Pancreas (tissue), 10 donors: ENCODE data around the gene DHX36. TPM values are rescaled to one million over a fixed set of nuclear protein-coding genes. Genes with fewer than 3 reads are reported as not detected.
A peak's percentile ranks its signal among the peaks of the same experiment; 100 is the strongest.

Source experiments
- ATAC-seq, 4 donors: fragments of 200-7000 bp; cut with Tn5 transposase; one replicate each; pipeline versions ENCODE4 v1.8.0 to v1.9.1; 2020; ENCODE audit warnings: mild to moderate bottlenecking in 4 of 4, moderate library complexity in 4 of 4
- DNase-seq, 6 donors: peaks; one replicate each; pipeline ENCODE4 v3.0.0-alpha.2; 2020
- FAIRE-seq: peaks from 2 replicates; lab custom pipeline; 2012; peaks lifted over from hg19 to GRCh38; lab: Jason Lieb, UNC
- H3K27ac ChIP-seq, 4 donors: fragments of 200-600 bp; sonication (generic); 1 replicate in 3 of 4; 2 replicates in 1 of 4; pipeline versions ENCODE4 v1.5.0 to v1.8.0; 2020
- H3K27me3 ChIP-seq, 4 donors: fragments of 200-600 bp; one replicate each; pipeline ENCODE4 v1.8.0; 2021
- H3K36me3 ChIP-seq, 3 donors: fragments of 200-600 bp; sonication (generic) in 1 of 3; one replicate each; pipeline versions ENCODE4 v1.5.0 to v1.8.0; 2020 to 2021
- H3K4me1 ChIP-seq, 3 donors: fragments of 200-600 bp; one replicate each; pipeline ENCODE4 v1.8.0; 2021
- H3K4me3 ChIP-seq, 4 donors: fragments of 200-600 bp; sonication (generic) in 2 of 4; one replicate each; pipeline versions ENCODE4 v1.5.0 to v1.8.0; 2020 to 2021
- H3K9me3 ChIP-seq, 4 donors: fragments of 200-600 bp; one replicate each; pipeline ENCODE4 v1.8.0; 2021
- WGBS, 2 donors: extraction: QIAGEN DNeasy Blood & Tissue Kit; methylation state at CpG; one replicate each; pipeline ENCODE4 v1.1.7; 2013; 5-methylcytosine and 5-hydroxymethylcytosine counted together
- intact Hi-C, 3 donors: fragments of 100-400 bp; cut with DNase I; formaldehyde crosslinking; loops; one replicate each; pipeline versions ENCODE4 v1.11.1 to v1.14.2; 2022
- polyA plus RNA-seq, 2 donors: library from polyadenylated mRNA; stranded (reverse); fragments of 200-250 nt; gene quantifications; one replicate each; pipeline ENCODE4 v1.2.3, GENCODE V29; 2013
- total RNA-seq, 6 donors: library from RNA; stranded (reverse); fragmentation: NEBNext Ultra II Directional in 4 of 6; extraction: Animal tissue kit (Norgen Biotek cat#: 25700) in 4 of 6; gene quantifications; one replicate each; pipeline versions ENCODE4 v1.2.1 to v1.2.4, GENCODE V29; 2021 to 2023
- TF ChIP-seq, protein P1 (sequence below), 4 donors: fragments of 200-600 bp; sonication (generic) in 3 of 4; IDR thresholded peaks; one replicate each; pipeline versions ENCODE4 v1.5.0 to v1.8.0; 2021; ENCODE audit warnings: antibody characterized with exemption in 4 of 4
- donor health status: healthy with polysubstance abuse.
- donor health status: DM: no; HTN: no; CAD: no; lungs with moderate emphysema.
- donor health status: DM: no; HTN: no; CAD: no.
- donor health status: control.
- donor health status: control.
- donor health status: Bipolar disorder and iron deficiency.
- donor health status: DM: yes; HTN: yes; CAD: no.
- donor health status: DM: no; HTN: no; CAD: no.
- donor health status: DM: no; HTN: no; CAD: no.
- donor health status: DM: yes; HTN: yes; CAD: no.

DHX36 gene
- total and polyA plus RNA-seq, 8 donors = 15.8 to 33.9 (median 24.7) TPM

DNA sequence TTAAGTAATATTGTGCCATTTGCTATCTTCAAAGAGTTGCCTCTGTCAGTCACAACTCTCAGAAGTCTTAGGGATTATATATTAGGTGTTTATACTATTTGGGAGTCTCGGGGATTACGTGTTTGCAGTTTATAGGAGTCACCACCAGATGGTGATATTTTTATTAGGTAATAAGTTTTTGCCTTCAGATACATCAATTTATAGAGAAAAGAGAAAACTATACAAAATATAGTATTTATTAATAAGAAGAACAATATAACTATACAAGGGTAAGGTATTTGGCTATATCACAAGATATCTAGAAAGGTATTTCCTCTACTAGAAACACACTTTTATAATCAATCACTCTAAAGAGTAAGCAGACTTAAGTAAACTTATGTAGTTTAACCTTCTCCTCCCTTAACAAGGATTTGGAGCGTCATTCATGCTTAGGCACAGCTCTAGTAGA, 10.7 kb upstream of the DHX36 start:
- H3K9me3 ChIP-seq = no peaks in the 10 kb centered on the region
- DNase-seq (no peak), FAIRE-seq (peak; percentile 91), ATAC-seq (peak in 3 of 4 donors; percentile 57 to 74 (median 62))
- intact Hi-C loops = no loop called here
- no peaks in the 10 kb centered on the region for H3K4me1 ChIP-seq
- no peak overlapping the region for H3K27ac ChIP-seq
- 4% methylated on average over 3 of the region's 3 CpGs for WGBS, 2 donors
- TF ChIP-seq, protein P1, sequence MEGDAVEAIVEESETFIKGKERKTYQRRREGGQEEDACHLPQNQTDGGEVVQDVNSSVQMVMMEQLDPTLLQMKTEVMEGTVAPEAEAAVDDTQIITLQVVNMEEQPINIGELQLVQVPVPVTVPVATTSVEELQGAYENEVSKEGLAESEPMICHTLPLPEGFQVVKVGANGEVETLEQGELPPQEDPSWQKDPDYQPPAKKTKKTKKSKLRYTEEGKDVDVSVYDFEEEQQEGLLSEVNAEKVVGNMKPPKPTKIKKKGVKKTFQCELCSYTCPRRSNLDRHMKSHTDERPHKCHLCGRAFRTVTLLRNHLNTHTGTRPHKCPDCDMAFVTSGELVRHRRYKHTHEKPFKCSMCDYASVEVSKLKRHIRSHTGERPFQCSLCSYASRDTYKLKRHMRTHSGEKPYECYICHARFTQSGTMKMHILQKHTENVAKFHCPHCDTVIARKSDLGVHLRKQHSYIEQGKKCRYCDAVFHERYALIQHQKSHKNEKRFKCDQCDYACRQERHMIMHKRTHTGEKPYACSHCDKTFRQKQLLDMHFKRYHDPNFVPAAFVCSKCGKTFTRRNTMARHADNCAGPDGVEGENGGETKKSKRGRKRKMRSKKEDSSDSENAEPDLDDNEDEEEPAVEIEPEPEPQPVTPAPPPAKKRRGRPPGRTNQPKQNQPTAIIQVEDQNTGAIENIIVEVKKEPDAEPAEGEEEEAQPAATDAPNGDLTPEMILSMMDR (IDR thresholded peaks at IDR 0.05) = peak; percentile 22 to 63 (median 40)
- no peaks in the 10 kb centered on the region for H3K27me3 ChIP-seq
- no peak overlapping the region for H3K4me3 ChIP-seq
- H3K36me3 ChIP-seq = no peaks in the 10 kb centered on the region

DNA sequence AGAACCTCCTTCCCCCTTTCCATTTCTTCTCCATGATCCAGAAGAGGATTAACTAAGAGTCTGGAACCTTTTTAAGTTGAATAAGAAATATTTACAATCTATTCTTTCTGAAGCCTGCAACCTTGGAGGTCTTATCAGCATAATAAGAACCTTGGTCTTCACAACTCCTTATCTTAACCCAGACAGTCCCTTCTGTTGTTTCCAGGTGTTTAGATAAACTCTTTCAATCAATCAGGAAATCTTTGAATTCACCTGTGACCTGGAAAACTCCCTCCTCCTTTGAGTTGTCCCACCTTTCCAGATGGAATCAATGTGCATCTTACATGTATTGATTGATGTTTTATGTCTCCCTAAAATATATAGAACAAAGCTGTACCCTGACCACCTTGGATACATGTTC, 3.6 kb upstream of the DHX36 start:
- intact Hi-C loops = no loop called here
- no peaks in the 10 kb centered on the region for H3K27me3 ChIP-seq
- TF ChIP-seq, protein P1 (IDR thresholded peaks at IDR 0.05) = no peak
- peaks cover 0 to 11% (median 9%) of the 10 kb centered on the region in 3 donors for H3K4me1 ChIP-seq
- H3K27ac ChIP-seq = no peak overlapping the region
- DNase-seq (no peak), ATAC-seq (no peak), FAIRE-seq (no peak)
- no peaks in the 10 kb centered on the region for H3K36me3 ChIP-seq
- no peaks in the 10 kb centered on the region for H3K9me3 ChIP-seq
- no peak overlapping the region for H3K4me3 ChIP-seq

DNA sequence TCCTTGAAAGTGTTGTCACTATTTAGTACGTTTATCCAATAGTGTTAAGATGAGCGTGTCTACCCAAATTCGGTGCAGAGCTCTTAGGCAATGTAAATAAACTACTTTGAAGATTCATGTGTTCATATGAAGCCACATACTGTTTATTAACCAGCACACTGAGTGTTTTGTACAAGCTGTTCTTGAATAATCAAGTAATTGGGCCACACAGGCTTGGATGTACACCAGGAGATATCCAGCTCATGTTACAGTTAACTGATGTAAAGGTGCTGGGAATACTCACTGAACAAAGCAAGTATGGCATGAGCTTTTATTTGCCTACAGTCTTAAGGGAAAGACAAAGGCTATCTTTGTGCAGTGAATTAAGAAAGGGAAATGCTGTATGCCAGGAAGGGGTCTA, 632 bp upstream of the DHX36 start:
- WGBS, 2 donors = 53 to 63% methylated on average over 3 of the region's 3 CpGs

DNA sequence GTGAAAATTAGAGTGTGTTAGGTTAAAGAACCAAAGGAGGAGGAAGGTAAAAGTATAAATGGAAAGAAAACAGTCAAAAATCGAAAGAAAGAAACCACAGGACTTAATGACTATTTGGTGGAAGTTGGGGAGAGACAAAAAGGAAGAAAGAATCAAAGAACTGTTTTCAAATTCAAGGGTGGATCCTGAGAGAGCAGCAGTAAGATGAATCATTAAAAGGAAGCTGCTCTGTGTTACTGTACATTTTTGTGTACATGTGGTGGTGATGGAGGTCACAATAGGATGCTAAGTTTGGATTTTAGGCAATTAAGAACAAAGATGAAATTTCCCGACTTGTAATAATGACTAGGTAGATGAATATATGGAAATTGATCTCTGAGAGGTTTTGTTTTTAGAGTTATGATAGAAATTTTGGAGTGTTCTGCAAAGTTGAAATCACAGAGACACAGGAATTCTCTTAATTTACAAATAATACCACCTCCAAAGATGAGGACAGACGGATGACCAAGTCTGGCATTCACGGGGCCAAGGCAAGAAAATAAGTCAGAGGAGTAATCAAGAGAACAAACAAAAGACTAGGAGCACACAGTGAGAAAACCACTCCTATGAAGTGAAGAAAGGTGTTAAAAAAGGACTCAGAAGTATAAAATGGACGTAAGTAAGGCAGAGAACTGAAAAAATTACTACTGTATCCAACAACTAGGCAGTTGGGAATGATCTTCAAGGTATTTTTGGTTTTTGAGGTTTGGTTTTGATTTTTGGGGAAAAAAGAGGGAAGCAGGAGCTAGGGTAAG, 7.1 kb downstream of the DHX36 start:
- no peak for FAIRE-seq
- Histone ChIP-seq H3K36me3 (peaks cover 0 to 20% (median 4%) of the 10 kb centered on the region in 3 donors), H3K4me1 (peaks cover 0 to 19% (median 12%) of the 10 kb centered on the region in 3 donors), H3K9me3 (no peaks in the 10 kb centered on the region), H3K27ac (no peak overlapping the region), H3K27me3 (no peaks in the 10 kb centered on the region), H3K4me3 (no peak overlapping the region)
- 81 to 88% methylated on average over 5 of the region's 5 CpGs for WGBS, 2 donors
- DNase-seq = no peak
- TF ChIP-seq, protein P1 (IDR thresholded peaks at IDR 0.05) = no peak
- intact Hi-C loops = no loop called here
- ATAC-seq = no peak

More for the DNA sequence above, 632 bp upstream of the DHX36 start:
- intact Hi-C loops = no loop called here
- TF ChIP-seq, protein P1 (IDR thresholded peaks at IDR 0.05) = no peak
- Histone ChIP-seq H3K27ac (peak overlapping the region; percentile 63 to 86 (median 77)), H3K9me3 (no peaks in the 10 kb centered on the region), H3K4me1 (peaks cover 0 to 27% (median 26%) of the 10 kb centered on the region in 3 donors), H3K36me3 (no peaks in the 10 kb centered on the region), H3K4me3 (peak overlapping the region in 2 of 4 donors; percentile 66 to 74), H3K27me3 (no peaks in the 10 kb centered on the region)
- FAIRE-seq (no peak), ATAC-seq (peak in 3 of 4 donors; percentile 9 to 21 (median 15)), DNase-seq (no peak)

DNA sequence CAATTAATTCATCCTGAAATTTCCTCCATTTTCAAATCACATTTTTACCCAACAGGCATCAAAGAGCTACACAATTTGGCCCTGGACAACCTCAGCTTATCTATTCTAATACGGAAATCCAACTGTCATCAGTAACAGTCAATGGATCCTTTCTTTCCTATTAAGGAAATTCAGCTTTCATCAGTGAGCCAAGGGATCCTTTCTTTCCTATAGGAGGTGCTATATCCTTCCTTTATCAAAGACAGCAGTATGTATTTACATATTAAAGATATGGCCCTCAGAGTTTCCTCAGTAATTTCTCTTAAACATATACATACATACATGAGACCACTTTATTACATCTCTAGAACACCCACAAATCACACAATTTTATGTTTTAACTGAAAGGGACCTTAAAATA, 10.1 kb downstream of the DHX36 start:
- H3K36me3 ChIP-seq = peaks cover 0 to 24% (median 4%) of the 10 kb centered on the region in 3 donors
- intact Hi-C loops = no loop called here
- WGBS, 2 donors = 94 to 98% methylated on average over 1 of the region's 1 CpG
- no peaks in the 10 kb centered on the region for H3K27me3 ChIP-seq
- H3K9me3 ChIP-seq = no peaks in the 10 kb centered on the region
- H3K4me3 ChIP-seq = no peak overlapping the region
- H3K4me1 ChIP-seq = peaks cover 0 to 6% (median 3%) of the 10 kb centered on the region in 3 donors
- ATAC-seq = no peak
- no peak for DNase-seq
- no peak for FAIRE-seq
- TF ChIP-seq, protein P1 (IDR thresholded peaks at IDR 0.05) = no peak
- no peak overlapping the region for H3K27ac ChIP-seq
